H1 (cell line): ENCODE measurements around the gene HSPD1. TPM values are rescaled to one million over a fixed set of nuclear protein-coding genes. Genes with fewer than 3 reads are reported as not detected.

Experiments used
- CTCF ChIA-PET: fragments of 300-600 bp; sonication (Branson Sonifier 250); formaldehyde crosslinking; loops from one replicate; lab custom pipeline; 2021; ENCODE audit not compliant: partially characterized antibody; lab: Charles Lee
- POLR2A ChIA-PET: fragments of 300-600 bp; sonication (Branson Sonifier 250); formaldehyde crosslinking; loops from one replicate; lab custom pipeline; 2021; ENCODE audit warnings: inconsistent platforms; ENCODE audit not compliant: partially characterized antibody; lab: Charles Lee
- DNase-seq, 2 experiments: peaks; one replicate each; pipeline versions ENCODE4 v3.0.0 to v3.0.0-alpha.2; 2010 to 2022; ENCODE audit warnings: low spot score in 2 of 2, low read depth in 1 of 2, mixed read lengths in 1 of 2
- FAIRE-seq: peaks from 2 replicates; lab custom pipeline; 2011; peaks lifted over from hg19 to GRCh38; lab: Jason Lieb, UNC
- H2AFZ ChIP-seq: 2 replicates; pipeline ENCODE4 v1.8.1; 2012; ENCODE audit warnings: low read length, inconsistent platforms
- H2AK5ac ChIP-seq: 2 replicates; pipeline ENCODE4 v1.6.1; 2013; ENCODE audit warnings: low read depth, low read length
- H2BK120ac ChIP-seq: replicated peaks from 2 replicates; pipeline ENCODE3; 2013; ENCODE audit warnings: low read depth, low read length, inconsistent platforms
- H2BK12ac ChIP-seq: 2 replicates; pipeline ENCODE4 v1.6.1; 2013; ENCODE audit warnings: low read depth, low read length
- H2BK15ac ChIP-seq: 2 replicates; pipeline ENCODE4 v1.6.1; 2013; ENCODE audit warnings: low read length
- H2BK20ac ChIP-seq: 2 replicates; pipeline ENCODE4 v1.6.1; 2013; ENCODE audit warnings: low read length
- H2BK5ac ChIP-seq: 2 replicates; pipeline ENCODE4 v1.6.1; 2013; ENCODE audit warnings: low read depth, low read length
- H3K14ac ChIP-seq: 2 replicates; pipeline ENCODE4 v1.6.1; 2013; ENCODE audit warnings: inconsistent platforms; ENCODE audit not compliant: insufficient read length
- H3K18ac ChIP-seq: 2 replicates; pipeline ENCODE4 v1.6.1; 2013; ENCODE audit warnings: low read length; ENCODE audit errors: extremely low read depth
- H3K23ac ChIP-seq: 2 replicates; pipeline ENCODE4 v1.6.1; 2013; ENCODE audit warnings: inconsistent platforms; ENCODE audit not compliant: insufficient read length
- H3K23me2 ChIP-seq: 2 replicates; pipeline ENCODE4 v1.6.1; 2013; ENCODE audit warnings: low read depth, low read length
- H3K27ac ChIP-seq: 2 replicates; pipeline ENCODE4 v1.6.1; 2011; ENCODE audit warnings: low read depth, low read length, inconsistent platforms
- H3K27me3 ChIP-seq, 4 experiments: replicated peaks in 1 of 4; 1 replicate in 1 of 4; 2 replicates in 3 of 4; pipeline versions ENCODE4 v1.6.1 to v1.8.1; 2011 to 2013; ENCODE audit warnings: low read length in 3 of 4, mild to moderate bottlenecking in 3 of 4, inconsistent platforms in 2 of 4, mixed read lengths in 2 of 4, moderate library complexity in 1 of 4; ENCODE audit not compliant: control insufficient read depth in 3 of 4, insufficient read depth in 3 of 4; ENCODE audit errors: extremely low read depth in 1 of 4
- H3K36me3 ChIP-seq, 4 experiments: 2 replicates each; pipeline versions ENCODE4 v1.6.1 to v1.8.1; 2011 to 2013; ENCODE audit warnings: mild to moderate bottlenecking in 4 of 4, low read length in 3 of 4, moderate library complexity in 2 of 4, control low read depth in 1 of 4, inconsistent platforms in 1 of 4; ENCODE audit not compliant: insufficient read depth in 4 of 4, control insufficient read depth in 2 of 4
- H3K4ac ChIP-seq: replicated peaks from 2 replicates; pipeline ENCODE3; 2013; ENCODE audit warnings: low read length, low read depth, mixed read lengths, inconsistent platforms; ENCODE audit not compliant: insufficient read length
- H3K4me1 ChIP-seq, 4 experiments: replicated peaks in 1 of 4; 1 replicate in 1 of 4; 2 replicates in 3 of 4; pipeline versions ENCODE4 v1.6.1 to v1.8.1; 2011 to 2013; ENCODE audit warnings: low read length in 3 of 4, inconsistent platforms in 2 of 4, mixed read lengths in 1 of 4; ENCODE audit not compliant: insufficient read depth in 4 of 4, control insufficient read depth in 3 of 4
- H3K4me2 ChIP-seq, 2 experiments: 2 replicates each; pipeline versions ENCODE4 v1.6.1 to v1.8.1; 2011 to 2013; ENCODE audit warnings: low read depth in 2 of 2, low read length in 2 of 2, control low read depth in 1 of 2, inconsistent platforms in 1 of 2, mild to moderate bottlenecking in 1 of 2; ENCODE audit not compliant: insufficient read depth in 1 of 2
- H3K4me3 ChIP-seq, 4 experiments: fragments of 200-600, 300-600 bp in 1 of 4; sonication (generic), shearing (Covaris generic), sonication (Bioruptor Twin) in 1 of 4; 2 replicates each; pipeline versions ENCODE4 v1.5.1 to v1.8.1; 2011 to 2016; ENCODE audit warnings: low read length in 4 of 4, low read depth in 3 of 4, control low read depth in 2 of 4, inconsistent platforms in 2 of 4, mild to moderate bottlenecking in 2 of 4, mixed read lengths in 1 of 4, moderate library complexity in 1 of 4; ENCODE audit not compliant: insufficient read depth in 2 of 4; ENCODE audit errors: extremely low read depth in 1 of 4
- H3K56ac ChIP-seq: replicated peaks from 2 replicates; pipeline ENCODE3; 2013; ENCODE audit warnings: low read depth, mild to moderate bottlenecking, mixed read lengths, low read length, inconsistent platforms; ENCODE audit not compliant: insufficient read length
- H3K79me1 ChIP-seq: 2 replicates; pipeline ENCODE4 v1.6.1; 2013; ENCODE audit warnings: low read depth, low read length, control low read depth
- H3K79me2 ChIP-seq, 2 experiments: 2 replicates each; pipeline versions ENCODE4 v1.6.1 to v1.8.1; 2012 to 2013; ENCODE audit warnings: low read length in 2 of 2, mild to moderate bottlenecking in 2 of 2, inconsistent platforms in 1 of 2; ENCODE audit not compliant: insufficient read depth in 2 of 2, control insufficient read depth in 1 of 2
- H3K9ac ChIP-seq, 4 experiments: replicated peaks in 1 of 4; 1 replicate in 1 of 4; 2 replicates in 3 of 4; pipeline versions ENCODE4 v1.6.1 to v1.8.1; 2011 to 2013; ENCODE audit warnings: low read depth in 3 of 4, low read length in 3 of 4, control low read depth in 2 of 4, mild to moderate bottlenecking in 2 of 4, moderate library complexity in 2 of 4, inconsistent platforms in 1 of 4; ENCODE audit errors: extremely low read depth in 1 of 4
- H3K9me3 ChIP-seq, 2 experiments: 2 replicates each; pipeline versions ENCODE4 v1.6.1 to v1.8.1; 2012 to 2013; ENCODE audit warnings: mild to moderate bottlenecking in 2 of 2, moderate library complexity in 2 of 2, control low read depth in 1 of 2, inconsistent platforms in 1 of 2, low read depth in 1 of 2, low read length in 1 of 2, mixed read lengths in 1 of 2; ENCODE audit not compliant: insufficient read depth in 2 of 2
- H4K20me1 ChIP-seq, 2 experiments: replicated peaks in 1 of 2; 2 replicates each; pipeline versions ENCODE3 to v1.8.1; 2011 to 2013; ENCODE audit warnings: inconsistent platforms in 2 of 2, low read length in 2 of 2, mild to moderate bottlenecking in 1 of 2; ENCODE audit not compliant: insufficient read depth in 2 of 2, control insufficient read depth in 1 of 2
- H4K5ac ChIP-seq: 2 replicates; pipeline ENCODE4 v1.6.1; 2013; ENCODE audit warnings: low read length, low read depth, mixed read lengths, inconsistent platforms; ENCODE audit not compliant: insufficient read length
- H4K8ac ChIP-seq: 2 replicates; pipeline ENCODE4 v1.8.0; 2013; ENCODE audit warnings: mild to moderate bottlenecking, moderate library complexity, low read length, inconsistent platforms; ENCODE audit not compliant: insufficient read depth; ENCODE audit errors: extremely low read depth
- H4K91ac ChIP-seq: replicated peaks from 2 replicates; pipeline ENCODE3; 2013; ENCODE audit warnings: low read length, mixed read lengths, inconsistent platforms; ENCODE audit not compliant: insufficient read length
- BCL11A ChIP-seq, 2 experiments: IDR thresholded peaks; one replicate each; pipeline ENCODE4 v1.6.1; 2011; ENCODE audit warnings: low read depth in 2 of 2, low read length in 2 of 2, mild to moderate bottlenecking in 2 of 2
- BRCA1 ChIP-seq: IDR thresholded peaks from 2 replicates; pipeline ENCODE4 v1.6.1; 2012; ENCODE audit warnings: low read depth, low read length, improper control_type of control experiment
- CEBPB ChIP-seq: IDR thresholded peaks from 2 replicates; pipeline ENCODE4 v1.6.1; 2012; ENCODE audit warnings: low read depth, low read length
- CTBP2 ChIP-seq: IDR thresholded peaks from 2 replicates; pipeline ENCODE4 v1.7.0; 2011; ENCODE audit warnings: borderline replicate concordance, mild to moderate bottlenecking, moderate library complexity, mixed read lengths, low read length; ENCODE audit not compliant: insufficient read depth, insufficient read length
- CTCF ChIP-seq, 3 experiments: IDR thresholded peaks; 1 replicate in 2 of 3; 2 replicates in 1 of 3; pipeline versions ENCODE4 v1.5.1 to v1.6.1; 2011; ENCODE audit warnings: low read length in 3 of 3, mild to moderate bottlenecking in 3 of 3, inconsistent platforms in 2 of 3, low read depth in 1 of 3, moderate library complexity in 1 of 3; ENCODE audit not compliant: insufficient read depth in 1 of 3; ENCODE audit errors: control extremely low read depth in 1 of 3
- HDAC6 ChIP-seq: IDR thresholded peaks from one replicate; pipeline ENCODE4 v1.7.1; 2012; ENCODE audit warnings: low read depth, mild to moderate bottlenecking, inconsistent platforms, low read length, moderate library complexity
- JUND ChIP-seq: IDR thresholded peaks from 2 replicates; pipeline ENCODE4 v1.6.1; 2011; ENCODE audit warnings: mild to moderate bottlenecking, improper control_type of control experiment, low read length
- KDM1A ChIP-seq: fragments of 200-600, 300-600 bp; sonication (generic); IDR thresholded peaks from 2 replicates; pipeline ENCODE4 v1.7.1; 2016; ENCODE audit warnings: mild to moderate bottlenecking, low read length, borderline replicate concordance
- NANOG ChIP-seq: IDR thresholded peaks from 2 replicates; pipeline ENCODE4 v1.6.1; 2011; ENCODE audit warnings: low read length, low read depth, mild to moderate bottlenecking, inconsistent platforms; ENCODE audit not compliant: insufficient read depth, poor library complexity, severe bottlenecking
- NRF1 ChIP-seq: IDR thresholded peaks from 2 replicates; pipeline ENCODE4 v1.6.1; 2011; ENCODE audit warnings: mild to moderate bottlenecking, low read depth, low read length, improper control_type of control experiment
- SRF ChIP-seq: IDR thresholded peaks from 2 replicates; pipeline ENCODE4 v1.6.1; 2011; ENCODE audit warnings: mild to moderate bottlenecking, low read depth, low read length, moderate library complexity
- WGBS, 2 experiments: shearing (Covaris generic) in 1 of 2; methylation state at CpG; one replicate each; pipeline versions ENCODE4 v1.1.6 to v1.1.7; 2013 to 2015; ENCODE audit warnings: low lambda C conversion rate in 2 of 2, mixed read lengths in 2 of 2, inconsistent platforms in 1 of 2, low coverage in 1 of 2, missing lambda C conversion rate in 1 of 2; ENCODE audit not compliant: insufficient replicate concordance in 2 of 2, insufficient coverage in 1 of 2, insufficient read length in 1 of 2; ENCODE audit errors: extremely low coverage in 1 of 2, missing lambda C conversion rate in 1 of 2; 5-methylcytosine and 5-hydroxymethylcytosine counted together
- polyA plus RNA-seq, 7 experiments: library from polyadenylated mRNA; depleted of rRNA in 3 of 7; stranded (reverse) in 5 of 7; unstranded in 2 of 7; fragments of >200 nt in 5 of 7; fragments of 200-250 nt in 2 of 7; gene quantifications; 1 replicate in 5 of 7; 2 replicates in 1 of 7; 4 replicates in 1 of 7; pipeline versions ENCODE4 v1.2.1 to v1.2.3, GENCODE V29; 2011 to 2013; ENCODE audit warnings: missing spikeins in 2 of 7, mixed read lengths in 2 of 7
- total RNA-seq: library from RNA; stranded (reverse); fragmentation: NEBNext Ultra II Directional; extraction: Animal tissue kit (Norgen Biotek cat#: 25700); gene quantifications from 2 replicates; pipeline ENCODE4 v1.2.1, GENCODE V29; 2021

Gene HSPD1
- total and polyA plus RNA-seq, 2 of the 8 experiments (the other 6 are each of a cell fraction or from before 2014, with no cell fraction given) = 221 to 1,108 TPM

- Histone ChIP-seq H3K79me2 (no peaks in the 10 kb centered on the region), H3K79me1 (no peaks in the 10 kb centered on the region), H3K18ac (no peak overlapping the region), H4K5ac (no peak overlapping the region), H3K36me3 (no peaks in the 10 kb centered on the region), H2BK20ac (no peak overlapping the region), H4K8ac (no peak overlapping the region), H2BK15ac (no peak overlapping the region), H3K4me3 (no peak overlapping the region), H2BK120ac (no peak overlapping the region), H2AFZ (no peak overlapping the region), H2BK12ac (no peak overlapping the region), H4K20me1 (no peaks in the 10 kb centered on the region), H3K27ac (no peak overlapping the region), H3K27me3 (no peaks in the 10 kb centered on the region), H3K14ac (no peak overlapping the region), H2BK5ac (no peak overlapping the region), H2AK5ac (no peak overlapping the region), H3K4me1 (no peaks in the 10 kb centered on the region), H3K4me2 (no peak overlapping the region)
- 91% methylated on average over 1 of the region's 1 CpG; no CpG with 5 or more reads in 1 of the 2 experiments for WGBS, 2 experiments
- FAIRE-seq = no peak
- POLR2A ChIA-PET = no interaction called here
- no peak for DNase-seq
- TF ChIP-seq CTCF (IDR thresholded peaks at IDR 0.05; ENCODE audit: control extremely low read depth in 1 of 3, insufficient read depth in 1 of 3, low read depth in 1 of 3, low read length in 3 of 3) (no peak), CTBP2 (no peak), KDM1A (no peak), JUND (no peak), BRCA1 (no peak), CEBPB (no peak), HDAC6 (no peak), NANOG (no peak), BCL11A (IDR thresholded peaks at IDR 0.05; ENCODE audit: low read depth in 2 of 2, low read length in 2 of 2) (no peak), NRF1 (no peak), SRF (no peak)
- TF ChIP-seq, all 59 proteins: peak for 0
- H4K91ac ChIP-seq = no peak overlapping the region
- peaks cover 0 to 3% of the 10 kb centered on the region in 2 experiments; a peak in 1 of 4 replicates for H3K9me3 ChIP-seq
- CTCF ChIA-PET = interaction anchor here (0.9 kb wide), 1 partner anchor 745 kb away, joined by 3 read pairs; no protein-coding TSS in a partner anchor
- H3K56ac ChIP-seq = no peak overlapping the region
- no peak overlapping the region for H3K23ac ChIP-seq
- H3K23me2 ChIP-seq = no peaks in the 10 kb centered on the region; the same call in 1 of the 2 replicates
- no peak overlapping the region for H3K4ac ChIP-seq
- H3K9ac ChIP-seq = no peak overlapping the region; a peak in 1 of 7 replicates
Measured at GRCh38 chr2:197445746-197446145, 53.9 kb downstream of the HSPD1 start.
